GM10847 (cell line): ENCODE data around the gene EIF3D.

ENCODE experiments used
- POLR2A ChIP-seq: IDR thresholded peaks from 2 replicates; pipeline ENCODE4 v1.6.1; 2011; ENCODE audit not compliant: insufficient read length; ENCODE audit errors: extremely low read depth

The EIF3D gene

GRCh38 chr22:36465232-36466021, 63.5 kb downstream of the EIF3D start:
- TF ChIP-seq POLR2A, result no peak

DNA sequence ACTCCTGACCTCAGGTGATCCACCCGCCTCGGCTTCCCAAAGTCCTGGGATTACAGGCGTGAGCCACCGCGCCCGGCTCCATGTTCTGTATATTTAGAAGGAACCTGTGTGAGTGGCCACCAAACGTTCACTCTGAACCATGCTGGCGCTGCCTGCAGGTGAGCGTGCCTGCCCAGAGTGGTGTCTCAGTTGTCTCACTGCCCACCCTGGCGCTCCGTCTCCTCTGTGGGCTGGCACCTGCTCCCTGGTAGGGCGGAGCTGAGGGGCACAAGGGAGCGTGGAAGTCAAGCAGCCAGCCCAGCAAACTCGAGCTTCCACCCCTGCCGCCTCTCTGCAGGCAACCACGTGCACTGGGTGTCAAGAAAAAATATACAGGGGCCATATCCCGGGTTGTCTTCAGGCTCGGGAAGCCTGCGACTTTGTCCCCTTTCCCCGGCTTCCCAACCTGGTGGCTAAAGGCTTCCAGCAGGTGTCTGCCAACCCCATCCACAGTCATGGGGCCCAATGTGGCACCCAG, 64.2 kb downstream of the EIF3D start:
- no peak for TF ChIP-seq POLR2A

- no peak for TF ChIP-seq POLR2A
Observed at GRCh38 chr22:36463783-36464184, 65.2 kb downstream of the EIF3D start.

DNA sequence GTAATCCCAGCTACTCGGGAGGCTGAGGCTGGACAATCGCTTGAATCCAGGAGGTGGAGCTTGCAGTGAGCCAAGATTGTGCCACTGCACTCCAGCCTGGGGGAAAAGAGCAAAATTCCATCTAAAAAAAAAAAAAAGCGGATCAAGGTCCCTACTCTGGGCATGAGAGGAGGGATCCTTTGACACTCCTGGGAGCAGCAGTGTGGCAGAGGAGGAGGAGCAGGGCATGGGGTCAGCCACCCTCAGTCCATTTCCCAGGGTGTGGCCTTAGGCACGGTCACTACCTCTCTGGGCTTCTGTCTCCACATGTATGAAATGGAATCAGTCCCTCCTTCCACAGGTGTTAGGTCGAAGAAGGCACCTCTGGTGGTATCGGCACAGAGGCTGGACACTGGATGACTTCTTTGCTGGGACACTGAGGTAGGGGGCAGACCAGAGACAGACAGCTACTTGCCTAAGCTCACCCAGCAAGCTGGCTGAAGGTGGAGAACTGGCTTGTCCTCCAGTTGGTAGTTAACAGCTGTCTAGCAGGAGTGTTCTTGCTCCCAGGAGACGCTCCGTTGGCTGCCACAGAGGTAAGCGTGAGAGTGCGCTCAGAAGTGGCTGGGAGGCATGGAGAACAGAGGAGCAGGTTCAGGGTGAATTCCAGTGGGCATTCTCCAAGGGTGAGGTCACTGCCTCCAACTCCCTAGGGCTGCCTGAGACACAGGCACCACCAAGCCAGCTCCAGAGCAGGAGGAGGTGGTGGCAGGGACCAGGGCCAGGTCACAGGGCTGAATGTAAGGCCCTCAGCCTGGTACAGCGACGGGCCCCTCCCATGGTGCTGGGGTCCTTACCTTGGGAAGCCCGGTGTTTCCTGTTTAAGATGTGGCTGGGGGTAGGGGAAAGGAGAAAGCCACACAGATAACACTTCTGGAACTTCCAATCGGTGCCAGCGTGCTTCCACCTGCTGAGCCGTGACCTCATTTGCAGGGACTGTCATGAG, 67.0 kb downstream of the EIF3D start:
- no peak for TF ChIP-seq POLR2A
